Fibroblast of skin of right quadriceps (primary cell): Measurements from ENCODE around the gene PTPRM.

Source experiments
- DNase-seq: peaks from one replicate; pipeline ENCODE4 v3.0.0-alpha.2; 2013

The PTPRM gene

DNA sequence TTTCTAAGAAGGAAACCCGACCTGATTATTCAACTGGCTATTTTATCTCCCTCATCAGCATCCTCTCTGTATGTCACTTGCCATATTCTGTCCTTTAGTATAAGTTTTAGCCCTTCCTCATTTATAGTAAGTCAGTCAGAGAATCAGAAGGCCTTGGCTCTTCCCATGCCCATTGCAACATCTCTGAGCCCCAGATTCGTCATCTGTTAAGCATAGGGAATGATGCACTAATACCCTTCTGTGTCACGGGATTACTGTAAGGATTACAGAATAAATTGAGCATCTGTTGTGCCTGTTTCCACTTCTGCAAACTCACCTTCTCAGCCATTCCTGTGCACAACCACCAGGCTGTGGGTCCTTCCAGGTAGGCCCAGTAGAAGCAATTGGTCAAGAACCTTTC, 784.0 kb downstream of the PTPRM start:
- no peak for DNase-seq

DNA sequence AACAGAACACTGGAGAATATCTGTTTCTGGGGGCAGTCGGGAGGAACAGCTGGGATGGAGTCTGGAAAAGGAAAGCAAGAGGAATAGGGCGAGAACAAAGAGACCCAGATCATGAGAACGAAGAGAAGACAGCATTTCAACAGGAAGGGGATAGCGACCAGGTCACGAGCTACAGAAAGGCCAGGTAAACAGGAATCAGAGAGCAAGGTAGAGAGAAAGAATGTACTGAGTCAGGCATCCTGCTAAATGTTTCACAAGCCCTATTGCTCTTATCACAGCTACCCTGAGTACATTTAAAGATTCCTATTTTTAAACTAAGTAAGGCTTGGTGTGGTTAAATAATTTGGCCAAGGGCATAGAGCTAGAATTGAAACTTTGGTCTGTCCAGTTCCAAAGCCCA, 787.2 kb downstream of the PTPRM start:
- no peak for DNase-seq

DNA sequence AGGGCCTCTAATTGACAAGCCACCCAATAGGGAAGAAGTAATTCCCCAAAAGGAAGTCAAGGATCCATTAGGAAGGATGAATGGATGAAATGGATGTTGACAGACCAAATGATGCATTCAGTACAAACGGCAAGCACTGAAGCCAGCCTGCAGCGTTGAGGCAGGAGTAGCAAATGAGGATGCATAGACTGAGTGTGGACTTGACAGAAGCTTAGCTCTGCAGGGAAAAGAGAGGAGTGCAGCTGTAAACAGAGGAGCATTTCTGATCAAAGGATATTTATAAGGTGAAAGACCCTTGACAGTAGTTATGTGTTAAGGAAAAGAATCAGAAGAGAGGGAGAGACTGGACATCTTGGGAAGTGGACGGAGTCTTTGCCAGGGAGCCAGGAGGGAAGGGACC, 788.9 kb downstream of the PTPRM start:
- no peak for DNase-seq

DNA sequence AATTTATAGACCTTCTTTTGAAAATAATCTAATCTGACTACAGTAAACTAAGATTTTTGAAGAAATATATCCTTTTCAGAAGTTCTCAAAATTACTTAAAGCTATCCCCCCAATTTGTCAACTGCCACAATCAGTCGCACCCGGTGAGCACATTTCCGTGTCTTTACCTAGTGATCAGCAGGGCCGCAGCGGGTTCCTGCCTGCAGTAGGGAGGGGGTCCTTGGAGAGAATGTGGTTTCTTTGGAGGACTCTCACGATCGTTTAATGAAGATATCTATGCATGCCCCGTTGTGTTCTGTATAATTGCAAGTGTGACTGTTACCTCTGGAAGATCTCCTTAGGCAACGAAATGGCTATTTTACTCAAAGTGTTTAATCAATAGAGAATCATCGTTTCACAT, 790.2 kb downstream of the PTPRM start:
- no peak for DNase-seq

DNA sequence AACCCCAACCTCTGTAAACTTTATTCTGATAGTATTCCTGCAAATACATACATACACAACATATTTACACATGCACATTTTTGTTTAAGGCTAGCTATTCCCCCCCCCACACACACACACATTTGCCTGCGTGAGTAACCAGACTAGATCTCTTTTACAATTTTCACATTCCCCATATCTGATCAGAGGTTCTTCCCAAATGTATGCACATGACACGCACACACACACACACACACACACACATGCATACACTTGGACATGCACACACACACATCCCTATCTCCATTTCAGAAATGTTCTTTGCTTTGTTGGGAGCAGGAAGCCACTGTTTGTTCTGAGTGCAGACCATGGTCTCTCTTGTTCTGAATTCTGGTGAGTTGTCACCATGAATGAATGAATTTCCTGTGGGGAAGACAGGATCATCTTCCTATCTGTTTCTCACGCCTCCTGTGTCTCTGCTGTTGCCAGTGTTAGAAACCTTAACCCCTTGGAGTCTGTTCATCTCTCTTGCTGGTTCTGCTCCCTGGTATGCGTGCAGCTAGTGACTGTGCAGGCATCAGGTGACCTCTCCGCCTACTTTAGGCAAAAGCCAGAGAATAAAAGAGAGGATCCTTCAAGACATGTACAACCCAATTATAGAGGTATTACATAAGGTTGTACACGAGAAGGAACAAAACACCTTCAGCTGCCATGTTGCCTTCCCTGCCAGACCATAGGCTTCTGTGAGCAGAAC, 791.1 kb downstream of the PTPRM start:
- DNase-seq, result no peak

DNA sequence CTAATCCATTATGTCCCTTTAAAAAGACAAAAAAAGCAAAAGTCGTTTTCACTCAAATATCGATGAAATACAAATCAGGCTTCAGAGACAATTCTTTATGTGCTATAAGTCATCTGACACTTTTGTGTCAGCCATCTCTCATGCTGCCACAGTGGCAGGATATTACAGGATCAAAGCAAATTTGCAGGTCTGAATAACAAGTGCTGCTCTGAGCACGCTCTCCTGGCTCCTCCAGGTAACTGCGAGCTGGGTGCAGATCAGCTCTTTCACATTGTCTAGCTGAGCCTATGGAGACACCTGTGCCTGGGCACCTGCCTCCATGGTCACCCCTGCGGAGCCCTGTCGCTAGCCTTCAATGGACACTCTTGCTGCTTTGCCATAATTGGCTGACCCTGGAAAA, 792.0 kb downstream of the PTPRM start:
- DNase-seq, result no peak

DNA sequence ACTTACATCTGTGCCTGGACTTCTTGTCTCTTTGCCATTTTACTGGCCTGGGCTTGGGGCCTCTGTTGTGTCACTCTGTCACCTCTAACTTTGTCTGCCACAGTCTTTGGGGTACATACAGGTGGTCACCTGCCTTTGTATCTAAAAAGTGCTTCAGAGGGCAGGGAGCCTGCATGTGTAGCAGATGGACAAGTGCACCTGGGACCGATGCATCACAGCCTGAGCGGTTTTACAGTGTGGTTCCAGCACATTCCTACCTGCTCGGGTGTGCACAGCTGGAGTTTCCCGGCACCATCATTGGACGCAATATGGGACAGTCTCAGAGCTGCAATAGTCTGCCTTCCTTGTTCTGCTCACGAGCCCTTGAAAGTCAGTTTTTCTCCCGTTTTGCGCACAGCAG, 792.4 kb downstream of the PTPRM start:
- DNase-seq, result no peak

DNA sequence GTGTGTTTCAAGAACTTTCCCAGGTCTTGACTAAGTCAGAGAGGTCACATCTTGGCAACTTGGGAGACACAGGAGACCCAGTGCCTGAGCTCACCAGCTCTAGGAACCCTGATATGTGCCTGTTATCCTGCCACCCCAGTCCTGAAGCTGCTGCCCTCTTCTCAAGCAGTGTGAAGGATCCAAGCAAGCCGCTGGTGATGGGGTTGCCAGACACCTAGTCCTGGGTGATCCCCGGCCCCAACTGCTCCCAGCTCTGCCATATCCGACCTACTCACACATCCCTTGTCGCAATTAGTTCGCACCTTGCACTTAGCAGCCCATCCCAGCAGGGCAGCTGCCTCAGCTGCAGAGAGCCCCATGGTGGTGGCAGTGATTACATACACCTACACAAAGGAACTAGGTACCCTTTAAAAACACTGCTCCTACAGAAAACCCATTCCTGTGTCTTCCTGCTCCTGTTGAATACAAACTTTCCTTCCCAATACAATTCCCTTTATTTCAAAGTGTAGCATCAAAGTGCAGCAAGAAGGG, 794.9 kb downstream of the PTPRM start:
- no peak for DNase-seq

DNA sequence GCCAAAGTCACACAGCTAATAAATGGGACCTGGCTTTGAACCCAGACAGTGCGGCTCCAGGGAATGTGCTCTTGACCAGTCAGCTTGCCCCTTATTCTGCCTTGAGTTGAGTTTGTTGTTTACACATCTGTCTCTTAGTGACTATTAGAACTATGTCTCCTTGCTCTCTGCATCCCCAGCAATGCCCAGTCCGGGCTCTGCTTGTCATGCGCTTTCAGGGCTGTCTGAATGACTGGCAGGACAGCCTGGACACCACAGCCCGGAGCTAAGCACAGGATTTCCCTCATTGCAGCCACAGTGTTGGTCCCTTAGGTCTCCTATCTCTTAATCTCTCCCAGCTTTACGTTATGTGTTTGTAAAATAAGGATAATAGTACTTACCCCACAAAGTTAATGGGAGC, 795.7 kb downstream of the PTPRM start:
- DNase-seq, result no peak

DNA sequence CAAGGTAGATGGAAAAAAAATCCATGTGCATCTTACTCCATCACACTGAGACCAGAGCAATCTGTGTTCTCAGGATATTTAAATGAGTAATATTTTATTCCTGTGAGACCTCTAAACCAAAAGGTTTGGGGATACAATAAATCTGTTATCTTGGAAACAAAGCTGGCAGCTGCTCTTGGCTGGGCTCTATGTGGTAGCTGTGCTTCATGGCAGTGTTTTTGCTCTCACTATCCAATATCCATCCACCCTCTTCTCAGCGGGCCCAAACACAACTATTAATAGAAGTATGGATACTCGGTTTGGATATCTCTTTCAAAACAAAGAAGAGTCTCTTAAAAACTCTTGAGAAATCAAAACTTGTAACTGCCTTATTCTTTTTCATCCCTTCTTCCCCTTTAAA, 797.3 kb downstream of the PTPRM start:
- DNase-seq, result no peak

DNA sequence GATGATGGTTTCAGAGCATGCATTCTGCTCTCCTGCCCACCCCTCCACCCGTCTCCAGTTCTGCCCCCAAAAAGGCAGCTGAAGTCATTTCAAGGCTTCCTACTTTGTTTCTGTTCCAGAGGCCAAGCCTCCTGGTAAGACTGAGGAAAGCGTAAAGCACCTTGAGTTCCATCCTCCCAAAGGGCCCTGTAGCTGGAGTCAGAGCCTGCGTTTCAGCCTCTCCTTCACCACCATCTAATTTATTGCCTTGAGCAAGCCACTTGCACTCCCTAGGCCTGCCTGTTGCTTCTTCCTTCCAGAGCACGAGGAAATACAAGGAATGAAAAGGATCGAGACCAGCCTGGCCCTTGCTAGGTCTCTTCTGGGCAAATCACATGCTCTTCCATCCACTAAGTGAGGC, 797.9 kb downstream of the PTPRM start:
- no peak for DNase-seq

DNA sequence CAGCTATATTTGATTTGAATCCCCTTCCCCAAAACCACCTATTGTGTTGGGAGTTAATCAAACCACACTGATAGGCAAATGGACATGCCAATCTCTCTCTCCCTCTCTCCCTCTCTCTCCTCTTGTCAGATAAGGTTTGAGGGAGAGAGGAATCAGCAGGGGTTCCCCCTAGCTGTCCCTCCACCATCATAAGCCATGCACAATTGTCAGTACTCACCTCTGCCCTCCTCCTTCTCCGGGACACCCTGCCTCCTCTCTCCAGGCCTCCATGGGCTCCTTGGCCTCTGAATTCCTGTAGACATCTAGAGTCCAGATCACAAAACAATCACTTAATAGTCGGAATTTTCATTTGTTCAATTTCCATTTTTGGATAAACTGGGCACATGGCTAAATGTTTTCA, 798.4 kb downstream of the PTPRM start:
- DNase-seq, result no peak

DNA sequence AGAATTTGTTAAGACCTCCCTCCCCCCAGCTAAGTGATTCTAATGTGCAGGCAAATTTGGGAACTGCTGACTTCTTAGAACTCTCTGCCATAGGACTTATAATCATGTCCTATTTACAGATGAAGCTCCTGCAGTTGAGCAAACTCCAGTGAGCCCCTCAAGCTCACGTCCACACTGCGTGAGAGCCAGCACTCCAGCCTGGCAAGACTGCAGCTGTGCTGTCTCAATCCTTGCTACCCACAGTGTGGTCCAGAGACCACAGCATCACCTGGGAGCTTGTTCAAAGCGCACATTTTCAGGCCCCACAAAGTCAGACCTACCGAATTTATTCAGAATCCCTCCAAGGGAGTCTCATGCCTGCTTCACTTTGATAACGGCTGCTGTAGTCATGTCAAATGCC, 799.0 kb downstream of the PTPRM start:
- DNase-seq, result no peak

DNA sequence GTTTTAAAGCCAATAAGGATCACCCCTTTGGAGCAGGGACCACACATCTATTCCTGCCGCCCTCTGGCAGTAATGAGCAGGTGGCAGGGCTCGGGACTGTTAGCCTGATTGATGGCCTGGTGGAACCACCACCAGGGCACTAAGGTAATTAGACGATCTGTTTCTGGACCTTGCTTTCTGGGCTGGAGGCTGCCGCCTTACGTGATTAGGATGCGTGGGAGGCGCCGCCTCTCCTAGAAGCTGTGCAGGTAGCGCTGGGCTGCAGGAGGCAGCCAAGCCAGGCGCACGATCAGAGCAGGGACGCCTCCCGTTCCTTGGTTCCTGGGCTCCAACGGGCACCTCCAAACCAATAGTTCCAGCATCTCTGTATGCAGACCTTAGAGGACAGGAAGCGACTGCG, 799.5 kb downstream of the PTPRM start:
- no peak for DNase-seq

DNA sequence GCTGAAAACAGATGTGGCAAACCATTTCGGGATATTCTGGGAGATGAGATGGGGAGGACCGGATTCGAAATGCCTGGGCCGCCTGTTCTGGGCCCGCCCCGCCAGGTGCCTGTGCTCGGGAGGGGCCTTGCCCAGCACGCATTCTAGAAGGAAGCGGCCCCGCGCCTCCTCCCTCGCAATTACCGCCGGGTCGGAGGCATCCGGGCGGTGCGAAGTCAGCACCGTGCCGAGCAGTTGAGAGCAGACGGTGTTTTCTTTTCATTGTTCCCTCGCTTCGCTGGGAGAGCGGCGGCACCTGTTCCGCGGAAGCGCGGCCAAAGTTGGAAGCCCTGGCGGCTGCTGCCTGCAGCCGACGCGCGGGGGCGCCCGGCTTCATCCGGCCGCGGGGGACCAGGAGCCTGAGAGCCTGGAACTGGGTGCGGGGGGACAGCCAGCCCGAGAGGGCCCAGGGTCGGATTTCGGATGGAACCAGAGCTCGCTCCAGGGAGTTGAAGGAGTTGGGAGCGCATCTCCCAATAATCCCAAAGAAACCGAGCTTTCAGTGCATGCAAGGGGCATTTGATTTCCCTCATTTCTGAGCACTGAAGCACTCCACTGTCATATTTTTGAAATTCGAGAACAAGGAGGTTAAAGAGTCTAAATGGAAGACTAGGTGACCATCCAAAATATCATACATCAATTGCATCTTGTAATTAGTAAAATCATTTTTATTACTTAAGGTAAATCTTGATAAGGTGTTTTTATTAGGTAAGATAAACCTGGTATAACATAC, 800.3 kb downstream of the PTPRM start:
- no peak for DNase-seq

DNA sequence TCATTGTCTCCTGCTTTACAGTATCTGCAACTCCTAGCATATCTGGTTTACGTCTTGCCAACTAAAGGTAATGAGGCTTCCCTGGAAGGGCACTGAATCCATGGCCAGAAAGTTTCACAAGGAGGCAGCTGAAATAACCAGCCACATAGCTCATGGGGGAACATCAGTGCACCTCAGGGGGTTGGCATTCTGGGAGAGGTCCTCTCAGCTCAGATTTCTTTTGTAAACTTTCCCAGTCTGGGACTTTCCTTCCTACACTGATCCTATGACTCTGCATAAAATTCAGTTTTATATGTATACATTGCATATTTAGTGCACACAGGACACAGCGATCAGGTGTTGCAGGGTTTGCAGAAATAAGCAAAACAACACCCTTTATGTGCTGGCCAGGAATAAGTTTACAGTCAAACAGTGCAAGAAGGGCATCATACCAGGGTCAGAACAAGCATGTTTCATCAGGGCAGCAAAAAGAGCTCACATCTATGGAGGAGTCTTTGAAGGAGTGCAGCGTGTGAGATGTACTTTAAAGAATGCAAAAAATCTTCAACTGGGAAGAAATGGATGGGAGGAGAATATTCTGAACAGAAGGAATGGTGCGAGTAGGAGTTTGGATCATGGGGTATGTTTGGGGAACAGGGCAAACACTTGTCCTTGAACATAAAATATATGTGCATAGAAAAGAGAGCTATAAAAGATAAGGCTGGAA, 801.5 kb downstream of the PTPRM start:
- no peak for DNase-seq

DNA sequence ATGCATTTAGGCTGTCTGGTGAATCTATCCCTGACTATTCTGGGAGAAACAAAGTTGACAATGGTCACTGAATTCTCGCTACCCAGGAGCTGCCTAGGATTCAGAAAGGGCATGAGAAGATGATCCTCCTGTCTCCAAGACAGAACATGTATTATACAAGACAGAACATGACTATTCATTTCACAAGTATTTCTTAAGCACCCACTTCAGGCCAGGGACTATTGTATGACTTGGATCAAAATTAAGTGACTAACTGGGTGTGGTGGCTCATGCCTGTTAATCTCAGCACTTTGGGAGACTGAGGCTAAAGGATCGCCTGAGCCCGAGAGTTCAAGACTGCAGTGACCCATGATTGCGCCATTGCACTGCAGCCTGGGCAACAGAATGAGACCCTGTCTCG, 806.4 kb downstream of the PTPRM start:
- DNase-seq, result no peak

DNA sequence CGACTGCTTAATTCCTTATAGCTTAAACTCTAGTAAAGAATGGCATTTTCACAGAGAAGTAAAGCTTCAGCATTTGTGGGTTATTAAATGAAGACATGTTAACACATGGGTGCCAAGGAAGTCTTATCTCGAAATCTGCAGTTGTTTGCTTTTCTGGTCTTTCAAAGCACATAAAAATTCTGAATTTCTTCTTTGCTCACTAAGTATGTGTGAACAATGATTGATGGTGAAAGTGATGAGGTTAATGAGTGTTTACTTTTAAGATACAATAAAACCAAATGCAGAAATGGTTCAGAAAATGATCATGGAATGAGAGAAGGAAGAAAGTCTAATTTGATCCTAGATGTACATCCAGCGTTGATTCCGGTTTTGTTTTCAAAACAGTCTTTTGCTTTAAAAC, 807.6 kb downstream of the PTPRM start:
- DNase-seq, result no peak

DNA sequence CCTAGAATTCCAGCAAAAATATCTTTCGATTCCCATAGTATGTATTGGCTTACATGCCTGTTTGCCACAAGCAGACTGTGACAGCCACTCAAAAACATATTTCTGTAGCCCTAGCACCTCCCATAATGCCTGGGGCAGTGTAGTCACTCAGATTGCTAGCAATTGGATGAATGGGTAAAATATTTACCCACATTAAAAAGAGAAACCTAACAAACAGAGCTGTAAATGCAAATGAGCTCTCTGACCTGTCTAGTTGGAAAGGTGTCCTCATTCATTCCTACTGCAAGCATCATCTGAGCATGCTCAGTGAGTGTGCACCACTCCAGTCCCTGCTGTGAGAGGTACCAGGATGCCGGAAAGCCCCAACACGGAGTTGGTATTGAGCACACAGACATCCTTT, 808.1 kb downstream of the PTPRM start:
- no peak for DNase-seq

DNA sequence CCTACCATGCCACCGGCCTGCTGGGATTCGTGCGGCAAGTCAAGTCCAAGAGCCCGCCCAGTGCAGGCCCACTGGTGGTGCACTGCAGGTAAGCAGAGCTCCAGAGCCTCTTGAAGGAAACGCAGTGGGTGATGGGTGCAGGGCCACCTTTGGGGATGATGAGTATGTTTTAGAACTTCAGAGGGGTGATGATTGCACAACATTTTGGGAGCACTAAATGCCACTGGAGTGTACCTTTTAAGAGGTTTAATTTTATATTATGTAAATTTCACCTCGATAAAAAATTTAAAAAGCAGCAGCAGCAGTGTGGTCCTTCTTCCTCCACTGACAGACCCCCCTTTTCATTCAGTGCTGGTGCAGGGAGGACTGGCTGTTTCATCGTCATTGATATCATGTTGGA, 809.0 kb downstream of the PTPRM start:
- no peak for DNase-seq

DNA sequence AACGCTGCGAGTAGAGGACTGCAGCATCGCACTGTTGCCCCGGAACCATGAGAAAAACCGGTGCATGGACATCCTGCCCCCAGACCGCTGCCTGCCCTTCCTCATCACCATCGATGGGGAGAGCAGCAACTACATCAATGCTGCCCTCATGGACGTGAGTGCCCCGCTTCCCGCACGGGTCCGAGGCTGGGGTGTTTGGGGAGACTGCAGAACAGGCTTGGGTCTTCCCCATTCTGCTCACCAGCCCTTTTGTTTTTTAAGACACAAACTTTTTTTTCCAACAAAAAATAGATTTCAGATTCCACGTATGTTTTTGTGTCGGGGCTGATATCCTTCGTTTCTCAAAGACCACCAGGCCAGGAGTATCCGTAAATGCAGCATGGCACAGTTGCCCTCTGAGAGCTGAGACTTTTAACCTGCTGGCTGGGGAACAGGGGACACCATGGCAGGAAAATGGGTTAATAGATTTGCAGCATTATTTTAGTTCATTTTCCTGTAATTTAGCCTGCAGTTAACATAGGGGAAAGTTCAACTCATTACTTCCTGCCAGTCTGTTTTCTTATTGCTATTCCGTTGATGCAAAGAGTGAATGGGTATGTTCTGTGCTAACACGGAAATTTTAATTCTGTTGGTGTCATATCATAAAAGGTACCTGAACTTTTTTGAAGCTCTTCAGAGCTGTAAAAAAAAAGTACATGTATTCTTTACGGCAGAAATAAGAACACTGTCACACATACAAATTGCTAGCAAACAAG, 812.2 kb downstream of the PTPRM start:
- no peak for DNase-seq

DNA sequence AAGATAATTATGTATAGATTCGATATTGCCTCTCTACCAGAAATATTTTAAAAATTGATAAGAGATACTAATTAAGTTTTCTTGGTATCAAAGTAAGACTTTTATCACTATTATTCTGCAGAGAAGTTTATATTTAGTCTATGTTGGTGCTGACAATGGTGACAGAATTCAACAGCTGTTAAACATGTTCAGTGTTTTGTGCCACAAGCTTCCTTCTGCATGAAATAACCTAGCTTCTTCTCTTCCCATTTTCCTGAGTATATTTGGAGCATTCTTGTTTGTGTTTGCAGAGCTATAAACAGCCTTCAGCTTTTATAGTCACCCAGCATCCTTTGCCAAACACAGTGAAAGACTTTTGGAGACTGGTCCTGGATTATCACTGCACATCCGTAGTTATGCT, 812.9 kb downstream of the PTPRM start:
- DNase-seq, result no peak

DNA sequence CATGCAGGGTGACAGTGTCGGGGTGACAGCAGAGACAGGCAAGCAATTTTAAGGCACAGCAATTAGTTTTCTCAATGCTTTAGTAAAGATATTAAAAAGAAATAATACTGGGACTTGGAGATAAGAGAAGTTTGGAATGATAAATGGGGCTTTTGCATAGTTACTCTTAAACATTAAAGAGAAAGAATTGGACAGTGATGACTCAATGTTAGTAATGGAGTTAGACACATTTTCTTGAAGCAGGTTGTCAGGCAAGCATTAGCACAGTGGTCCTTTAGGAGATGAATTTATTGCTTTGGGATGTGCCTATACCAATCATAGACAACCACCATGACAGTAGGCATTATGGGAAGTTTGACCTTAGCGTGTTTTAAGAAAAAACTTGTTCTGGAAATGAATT, 813.8 kb downstream of the PTPRM start:
- no peak for DNase-seq
